Measurements from ENCODE around the gene BLTP2.
A peak's percentile ranks its signal among the peaks of the same experiment; 100 is the strongest.
"Not testable (repeated sequence)": the region's sequence is repeated elsewhere in the genome, so short reads cannot be mapped to it uniquely, and the experiment has no call there.

Gene BLTP2

DNA sequence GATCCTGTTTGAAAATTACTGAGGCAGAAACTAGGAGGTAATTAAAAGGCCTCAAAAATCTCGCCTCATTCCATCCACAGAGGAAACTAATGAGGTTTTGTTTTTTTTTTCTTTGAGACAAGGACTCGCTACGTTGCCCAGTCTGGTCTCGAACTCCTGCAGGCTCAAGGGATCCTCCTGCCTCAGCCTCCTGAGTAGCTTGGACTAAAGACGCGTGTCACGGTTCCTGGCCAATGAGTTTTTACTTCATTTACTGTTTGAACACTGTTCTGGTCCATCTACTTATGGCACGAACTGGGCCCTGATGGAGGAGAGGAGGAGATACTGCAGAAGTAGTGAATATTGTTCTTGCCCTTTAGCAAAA is 600 bp upstream of the BLTP2 start:
- DNase-seq: peak; percentile 55

DNA sequence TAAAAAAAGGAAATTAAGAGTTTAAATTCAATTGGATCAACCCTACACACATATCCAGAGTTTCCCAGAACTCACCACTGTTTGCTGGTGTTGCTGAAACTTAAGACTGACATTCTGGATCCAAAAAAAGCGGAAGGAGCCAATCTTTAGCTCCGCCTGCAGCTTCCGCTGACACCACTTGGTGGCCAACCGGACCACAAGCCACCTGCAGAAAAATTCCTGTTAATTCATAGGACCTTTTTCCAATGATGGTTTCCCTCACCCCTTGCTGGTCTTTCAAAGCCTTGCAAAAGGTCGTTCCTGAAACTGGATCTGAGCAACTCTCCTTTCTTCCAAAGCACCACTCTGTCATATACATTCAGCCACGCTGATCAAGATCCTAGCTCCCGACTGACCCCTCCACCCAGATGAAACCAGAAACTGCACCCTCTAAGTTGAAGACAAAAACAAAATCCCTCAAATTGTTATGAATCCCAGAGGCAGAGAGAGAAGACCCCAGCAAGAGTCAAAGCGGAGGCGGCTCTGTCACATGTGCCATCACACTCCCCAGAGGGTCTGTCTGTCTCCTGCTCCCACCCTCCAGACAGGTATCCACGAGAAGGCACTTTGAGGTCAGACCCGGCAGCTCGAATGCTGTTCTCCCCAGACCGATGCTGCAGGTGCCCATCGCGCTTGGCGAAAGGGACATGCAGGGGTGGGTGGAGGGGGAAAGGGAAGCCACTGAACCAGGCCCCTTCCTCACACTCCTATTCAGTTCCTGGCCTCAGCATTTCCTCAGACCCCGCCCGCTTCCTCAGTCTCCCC is 773 bp downstream of the BLTP2 start:
- DNase-seq: peak; percentile 71

DNA sequence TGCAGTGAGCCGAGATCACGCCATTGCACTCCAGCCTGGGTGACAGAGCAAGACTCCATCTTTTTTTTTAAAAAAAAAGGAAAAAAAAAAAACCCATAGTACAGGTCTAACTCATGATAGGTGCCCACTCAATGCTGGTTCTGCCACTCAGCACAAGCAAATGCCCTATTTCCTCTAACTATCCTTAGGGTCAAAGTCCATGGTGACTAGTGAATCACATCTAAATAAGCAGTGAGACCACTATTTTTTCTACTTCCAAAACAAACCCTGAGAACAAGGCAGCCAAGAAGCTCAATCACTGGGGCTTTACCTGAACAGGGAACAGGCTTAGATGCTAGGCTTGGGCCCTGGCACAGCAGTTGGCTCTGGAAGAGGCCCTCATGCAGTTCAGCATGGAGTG is 3.4 kb downstream of the BLTP2 start:
- DNase-seq: peak; percentile 61

DNA sequence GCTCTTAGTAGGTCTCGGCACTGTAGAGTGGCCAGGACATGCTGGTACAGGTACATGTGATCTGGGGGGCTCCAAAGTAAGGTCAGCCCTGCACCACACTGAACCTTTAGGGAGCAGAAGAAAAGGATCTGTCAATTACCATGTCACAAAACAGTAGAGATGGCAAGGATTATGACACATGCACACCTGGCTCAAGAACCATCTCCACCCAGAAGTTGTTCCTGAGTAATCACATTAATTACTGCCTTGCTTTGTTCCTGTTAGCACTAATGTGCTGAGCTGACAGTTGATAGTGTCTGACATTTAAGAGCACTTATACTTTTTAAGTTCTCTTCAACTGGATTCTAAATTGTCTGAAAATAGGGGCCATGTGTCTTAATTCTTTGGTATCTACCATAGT is 9.5 kb downstream of the BLTP2 start:
- DNase-seq: no peak

DNA sequence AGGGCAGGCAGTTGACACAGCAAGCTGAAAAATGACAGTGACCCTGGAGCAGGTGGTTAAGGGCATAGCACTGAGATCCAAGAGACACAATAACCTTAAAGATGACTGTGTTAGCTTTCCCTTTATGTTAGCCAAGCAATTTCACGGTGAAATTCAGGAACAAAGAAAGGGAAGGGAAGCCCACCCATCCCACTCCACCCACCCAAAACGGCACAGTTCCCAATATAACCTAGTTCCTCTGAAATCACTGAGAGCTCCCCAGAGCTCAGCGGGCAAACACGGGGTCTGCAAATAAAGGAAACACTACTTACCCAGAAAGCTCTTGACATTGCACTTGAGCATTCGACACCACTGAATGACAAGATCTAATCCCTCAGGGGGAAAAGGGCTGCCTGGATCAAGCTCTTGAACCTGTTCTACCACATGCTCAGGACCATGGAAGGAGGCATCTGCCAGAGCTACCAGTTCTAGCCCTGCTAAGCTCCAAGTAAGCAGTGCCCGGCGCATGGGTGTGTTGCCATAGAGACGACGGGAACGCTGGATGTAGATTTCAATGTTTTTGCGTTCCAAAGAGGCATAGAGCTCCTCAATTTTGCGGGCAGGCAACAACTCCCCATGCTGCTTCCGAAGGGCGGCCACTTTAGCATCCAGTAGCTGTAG is 10.6 kb downstream of the BLTP2 start:
- peak; percentile 42 for DNase-seq

DNA sequence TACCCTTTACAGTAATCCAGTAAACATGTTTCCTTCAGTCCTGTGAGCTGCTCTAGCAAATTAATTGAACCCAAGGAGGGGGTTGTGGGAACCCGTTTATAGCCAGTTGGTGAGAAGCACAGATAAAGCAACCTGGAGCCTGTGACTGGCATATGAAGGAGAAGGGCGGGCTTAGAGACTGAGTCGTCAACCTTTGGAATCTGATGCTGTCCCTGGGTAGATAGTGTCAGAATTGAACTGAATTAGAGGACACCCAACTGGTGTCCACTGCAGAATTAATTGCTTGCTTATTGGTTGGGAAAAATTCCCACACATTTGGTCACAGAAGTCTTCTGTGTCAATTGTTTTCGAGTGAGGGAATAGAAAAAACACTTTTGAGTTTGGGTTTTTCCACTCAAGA is 18.1 kb downstream of the BLTP2 start:
- DNase-seq: no peak

DNA sequence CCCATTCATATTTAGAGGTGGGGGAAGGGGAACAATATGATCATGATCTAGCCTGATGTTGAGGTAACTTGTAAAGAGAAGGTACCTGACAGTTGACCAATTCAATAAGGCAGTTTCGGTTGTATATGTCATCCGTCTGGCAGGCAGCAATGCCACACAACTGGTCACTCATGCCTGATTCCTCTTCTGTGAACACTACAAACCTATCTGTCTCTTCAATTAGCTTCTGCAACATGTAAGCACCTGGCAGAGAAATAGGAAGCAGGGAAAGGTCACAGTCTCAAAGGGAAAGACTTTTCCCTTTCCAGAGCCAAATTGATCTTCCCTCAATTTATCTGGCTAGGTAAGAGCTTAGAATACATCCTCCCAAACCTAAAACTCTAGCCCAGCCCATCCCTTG is 20.8 kb downstream of the BLTP2 start:
- DNase-seq: no peak

DNA sequence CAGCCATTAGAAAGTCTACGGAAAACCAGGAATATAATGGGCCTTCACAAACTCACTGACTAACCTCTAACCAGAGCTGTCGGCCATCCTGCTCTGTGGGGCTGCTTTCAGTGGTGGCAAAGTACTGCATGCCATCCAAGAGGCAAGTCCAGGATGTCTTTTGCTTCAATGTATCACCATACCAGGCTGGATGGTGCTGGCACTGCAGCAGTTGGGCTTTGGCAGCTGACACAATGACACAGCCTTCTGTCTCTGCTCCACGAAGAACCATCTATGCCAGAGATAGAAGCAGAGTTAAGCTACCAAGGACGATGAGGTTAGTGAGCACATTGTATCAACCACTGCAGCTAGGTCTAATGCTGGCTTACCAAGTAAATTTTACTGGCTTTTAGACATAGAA is 21.3 kb downstream of the BLTP2 start:
- no peak for DNase-seq

DNA sequence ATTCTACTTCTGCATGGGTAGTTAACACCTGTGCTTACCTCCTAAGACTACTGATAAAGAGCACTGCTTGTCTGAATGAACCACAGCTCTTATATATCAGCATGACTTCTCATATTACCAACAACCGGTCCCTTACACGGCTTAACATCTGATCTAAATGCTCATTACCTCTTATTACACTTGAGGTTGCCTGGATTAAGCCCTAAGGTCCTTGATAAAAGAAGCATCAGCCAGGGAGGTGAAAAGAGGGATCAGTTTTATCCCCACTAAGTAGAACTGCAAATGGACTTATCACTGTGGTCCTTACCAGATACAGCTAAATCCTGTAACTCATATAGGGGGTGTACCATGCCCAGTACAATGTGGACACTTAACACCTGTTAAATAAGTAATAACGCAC is 22.8 kb downstream of the BLTP2 start:
- DNase-seq: no peak

DNA sequence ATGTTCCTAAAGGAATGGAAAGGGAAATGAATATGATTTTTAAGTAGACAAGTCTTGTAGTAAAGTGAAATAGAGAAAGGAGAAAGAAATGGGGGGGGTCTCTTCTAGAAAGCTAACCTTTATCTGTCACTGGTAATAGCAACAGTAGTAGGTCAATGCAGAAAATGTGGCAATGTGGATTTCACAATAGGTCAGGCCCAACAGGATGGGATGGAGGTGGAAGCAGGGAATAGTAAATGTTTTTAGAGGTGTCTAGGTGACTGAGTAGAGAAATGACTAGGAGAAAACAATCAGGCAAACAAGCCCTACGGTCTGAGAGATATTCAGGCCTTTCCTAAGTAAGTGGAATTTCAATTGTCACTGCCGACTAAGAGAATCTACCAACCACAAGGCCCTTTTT is 24.9 kb downstream of the BLTP2 start:
- DNase-seq: no peak

DNA sequence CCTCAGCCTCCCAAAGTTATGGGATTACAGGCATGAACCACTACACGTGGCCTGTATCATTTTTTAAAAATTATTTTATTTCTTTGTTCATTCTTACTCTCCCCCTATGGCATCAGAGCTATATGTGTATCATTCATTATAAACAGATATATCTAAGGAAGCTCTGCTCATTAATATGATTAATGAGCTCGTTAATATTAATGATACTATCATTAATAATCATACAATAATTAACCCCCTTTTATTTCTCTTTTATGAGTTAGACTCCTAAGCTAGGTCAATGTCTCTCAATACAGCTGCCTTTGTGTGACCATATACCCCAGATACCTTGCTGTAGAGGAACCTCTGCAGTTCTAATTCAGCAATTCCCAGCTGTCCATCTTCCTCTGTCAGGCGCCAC is 26.5 kb downstream of the BLTP2 start:
- no peak for DNase-seq

DNA sequence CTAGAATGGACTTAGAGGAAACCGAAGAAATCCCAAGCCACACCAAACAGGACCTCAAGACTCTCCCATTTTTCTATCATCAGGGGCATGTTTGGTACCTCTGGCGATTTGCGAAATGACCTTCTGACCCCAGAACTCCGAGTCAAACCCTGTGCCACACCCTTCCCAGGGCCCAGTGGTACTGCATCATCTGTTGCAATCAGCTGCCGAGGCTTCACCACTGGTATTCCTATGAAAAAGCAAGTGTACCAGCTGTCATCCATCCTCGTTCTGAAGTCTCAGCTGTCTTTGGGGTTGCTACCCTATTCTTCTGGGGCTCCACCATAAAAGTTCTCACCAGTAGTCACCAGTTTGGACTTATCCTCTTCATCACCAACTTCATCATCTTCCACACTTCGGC is 28.7 kb downstream of the BLTP2 start:
- DNase-seq: no peak

DNA sequence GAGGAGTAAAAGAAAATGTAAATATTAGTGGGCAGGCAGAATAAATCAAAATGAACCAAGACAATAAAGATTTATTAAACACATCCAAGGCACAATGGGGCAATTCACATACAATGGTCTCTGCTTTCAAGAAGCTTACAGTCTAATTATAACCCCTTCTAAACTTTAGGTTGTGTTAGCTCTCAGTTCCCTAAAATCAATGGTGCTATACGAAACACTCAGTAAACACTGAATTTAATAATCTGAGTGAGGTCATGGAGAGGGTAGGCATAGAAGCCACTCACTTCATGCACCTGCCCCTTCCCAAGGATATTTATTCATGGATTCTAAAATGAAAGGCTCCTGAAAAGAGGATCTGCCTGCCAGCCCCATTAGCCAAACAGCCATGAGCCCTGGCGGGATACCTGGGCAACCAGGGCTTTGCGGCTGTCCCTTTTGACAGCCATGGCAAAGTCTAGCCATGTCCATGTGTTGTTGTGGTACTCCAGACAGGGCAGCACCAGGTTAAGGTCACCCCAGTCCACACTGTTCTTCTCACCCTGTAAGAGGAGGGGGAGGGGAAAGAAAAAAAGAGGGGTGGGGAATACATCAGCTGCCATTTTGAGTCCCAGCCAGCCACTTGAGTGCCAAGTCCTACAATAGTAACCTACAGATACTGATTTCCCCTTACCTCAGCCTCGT is 29.6 kb downstream of the BLTP2 start:
- DNase-seq: peak; percentile 21

DNA sequence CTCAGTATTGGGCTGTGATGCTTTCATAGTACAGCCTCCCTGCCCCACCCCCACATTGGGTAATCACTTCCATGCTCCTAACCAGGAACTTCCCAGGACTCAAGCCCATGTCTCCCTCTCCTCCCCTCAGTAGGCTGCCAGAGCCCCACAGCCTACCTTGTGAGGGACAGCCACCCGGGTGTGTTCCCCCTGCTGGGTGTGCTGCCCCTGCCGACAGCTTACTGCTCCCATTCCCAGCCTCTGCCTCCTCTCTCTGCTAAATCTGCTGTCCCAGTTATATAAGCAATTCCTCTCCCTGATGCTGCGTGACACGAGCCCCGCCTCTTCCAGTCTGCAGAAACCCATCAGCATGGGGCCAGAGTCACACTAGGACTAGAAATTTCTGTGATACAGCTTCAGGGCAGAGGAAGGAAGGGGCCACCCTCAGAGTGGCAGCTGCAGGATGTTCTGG is 31.0 kb downstream of the BLTP2 start, which contains the start of gene RSKR:
Gene RSKR (minus strand): TSS at position 255 of the 451 bp plus-strand sequence. CDS start 24 bp downstream, at position 231.
- DNase-seq: peak; percentile 22

DNA sequence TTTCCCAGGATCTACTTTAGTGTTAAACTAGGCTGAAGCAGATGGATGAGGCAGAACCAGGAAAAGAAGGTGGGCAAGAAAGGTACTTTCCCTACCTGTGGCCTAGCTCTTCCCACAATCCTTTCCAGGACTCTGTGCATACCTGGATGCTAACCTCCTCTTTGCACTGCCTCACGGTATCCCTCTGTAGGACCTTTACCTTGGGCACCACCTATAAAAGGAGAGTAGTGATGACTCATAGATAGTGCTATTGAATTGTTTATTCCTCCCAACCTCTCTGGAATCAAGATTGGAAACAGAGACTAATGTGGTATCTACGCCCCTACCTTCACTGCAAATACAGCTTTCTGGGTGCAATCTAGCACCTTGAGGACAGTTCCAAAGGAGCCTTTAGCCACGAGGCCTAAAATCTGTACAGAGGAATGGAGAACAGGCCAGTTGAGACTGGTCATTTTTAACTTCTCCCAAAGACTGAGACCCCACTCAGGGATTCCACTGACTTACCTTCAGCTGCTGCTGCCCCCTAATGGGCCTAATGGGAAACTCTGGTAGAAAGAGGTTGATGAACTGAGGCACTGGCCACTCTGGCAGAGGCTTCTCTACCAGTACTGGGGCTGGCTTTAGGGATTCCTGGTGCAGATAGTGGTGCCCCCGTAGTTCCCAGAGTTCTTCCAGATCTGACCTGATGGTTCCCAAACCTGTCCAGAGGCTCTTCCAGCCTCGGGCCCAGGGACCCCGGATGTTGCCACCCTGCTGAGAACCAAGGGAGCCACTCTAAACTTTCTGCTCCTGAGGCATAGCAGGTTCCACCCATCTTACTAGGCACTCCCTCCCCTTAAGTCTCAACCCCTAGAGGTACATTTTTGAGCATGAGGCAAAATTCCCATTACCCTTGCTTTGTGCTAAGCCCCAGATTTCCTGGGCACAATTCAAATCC is 31.8 kb downstream of the BLTP2 start:
- peak; percentile 74 for DNase-seq

DNA sequence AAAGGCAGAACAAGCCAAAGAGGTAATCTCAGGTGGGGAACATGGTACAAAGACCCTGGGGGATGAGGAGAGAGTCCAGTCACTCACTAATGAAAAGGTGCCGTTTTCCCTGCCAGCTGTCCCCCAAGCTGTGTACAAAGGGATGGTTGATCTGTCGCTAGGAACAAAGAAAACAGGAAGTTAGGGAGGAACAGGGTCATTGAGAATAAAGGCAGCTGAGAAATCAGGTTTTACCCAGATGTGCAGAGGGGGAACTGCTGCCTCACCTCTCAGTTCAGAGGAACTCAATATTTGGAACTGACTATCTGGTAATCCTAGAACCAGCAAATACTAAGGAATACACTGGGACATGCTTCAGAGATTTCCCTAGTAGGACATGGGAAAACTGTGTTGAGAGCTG is 32.4 kb downstream of the BLTP2 start:
- peak; percentile 84 for DNase-seq

DNA sequence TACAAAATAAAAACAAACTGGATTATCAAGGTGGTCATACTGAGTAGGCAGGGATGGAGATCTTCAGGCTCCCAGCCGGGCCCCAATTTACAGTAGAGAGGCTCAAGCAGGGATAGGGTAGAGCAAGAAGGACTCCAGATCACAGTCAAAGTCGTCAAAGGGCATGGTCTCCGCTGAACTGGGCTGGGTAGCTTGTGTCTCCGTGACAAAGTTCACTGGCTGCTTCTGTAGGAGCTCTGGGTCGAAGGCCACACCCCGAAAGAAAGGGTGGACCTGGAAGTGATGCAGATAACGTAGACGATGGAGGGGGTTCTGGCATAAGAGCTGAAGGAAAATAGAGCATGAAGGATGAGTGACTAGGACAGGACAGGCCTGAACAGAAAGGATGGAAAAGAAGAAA is 34.6 kb downstream of the BLTP2 start:
- DNase-seq: no peak

DNA sequence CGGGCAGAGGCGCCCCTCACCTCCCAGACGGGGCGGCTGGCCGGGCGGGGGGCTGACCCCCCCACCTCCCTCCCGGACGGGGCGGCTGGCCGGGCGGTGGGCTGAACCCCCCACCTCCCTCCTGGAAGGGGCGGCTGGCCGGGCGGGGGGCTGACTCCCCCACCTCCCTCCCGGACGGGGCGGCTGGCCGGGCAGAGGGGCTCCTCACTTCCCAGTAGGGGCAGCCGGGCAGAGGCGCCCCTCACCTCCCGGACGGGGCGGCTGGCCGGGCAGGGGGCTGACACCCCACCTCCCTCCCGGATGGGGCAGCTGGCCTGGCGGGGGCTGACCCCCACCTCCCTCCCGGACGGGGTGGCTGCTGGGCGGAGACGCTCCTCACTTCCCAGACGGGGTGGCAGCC is 40.9 kb downstream of the BLTP2 start:
- not testable (repeated sequence) for DNase-seq

DNA sequence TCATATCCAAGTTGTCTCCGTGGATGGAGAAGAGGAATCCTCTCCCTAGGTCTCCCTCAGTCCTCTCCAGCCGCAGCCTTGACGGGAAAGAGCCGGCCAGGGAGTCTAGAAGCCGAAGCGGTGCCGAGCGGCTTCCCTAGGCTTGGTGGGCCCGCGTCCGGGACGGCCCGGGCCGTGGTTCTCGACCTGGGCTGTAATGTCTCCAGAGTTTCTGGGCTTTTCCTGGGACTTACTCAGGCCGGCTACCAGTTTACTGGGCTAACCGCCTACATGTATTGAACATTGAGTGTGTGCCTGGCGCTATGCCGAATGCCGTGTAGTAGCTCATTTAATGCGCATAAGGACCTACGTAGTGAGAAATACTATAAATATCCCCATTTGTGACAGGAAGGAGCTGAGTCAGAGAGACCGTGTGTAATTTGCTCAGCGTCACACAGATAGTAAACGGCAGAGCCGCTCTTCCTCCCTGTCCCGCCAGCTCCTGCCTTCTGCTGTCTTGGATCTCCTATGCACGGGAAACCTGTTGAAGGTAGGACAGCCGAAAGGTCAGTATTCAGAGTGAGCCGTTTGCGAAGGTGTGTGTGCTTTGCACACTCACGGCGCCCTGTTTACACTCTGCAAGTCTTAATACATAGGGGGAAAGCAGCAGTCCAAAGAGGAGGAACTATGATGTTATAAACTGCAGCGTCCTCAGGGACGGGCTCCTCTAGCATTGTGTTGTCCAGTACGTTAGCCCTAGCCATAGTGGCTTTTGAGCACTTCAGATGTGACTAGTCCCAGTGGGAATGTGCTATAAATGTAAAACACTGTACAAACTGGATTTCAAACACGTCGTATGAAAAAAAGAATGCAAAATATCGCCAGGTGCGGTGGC is 45.4 kb downstream of the BLTP2 start:
- peak; percentile 92 for DNase-seq

DNA sequence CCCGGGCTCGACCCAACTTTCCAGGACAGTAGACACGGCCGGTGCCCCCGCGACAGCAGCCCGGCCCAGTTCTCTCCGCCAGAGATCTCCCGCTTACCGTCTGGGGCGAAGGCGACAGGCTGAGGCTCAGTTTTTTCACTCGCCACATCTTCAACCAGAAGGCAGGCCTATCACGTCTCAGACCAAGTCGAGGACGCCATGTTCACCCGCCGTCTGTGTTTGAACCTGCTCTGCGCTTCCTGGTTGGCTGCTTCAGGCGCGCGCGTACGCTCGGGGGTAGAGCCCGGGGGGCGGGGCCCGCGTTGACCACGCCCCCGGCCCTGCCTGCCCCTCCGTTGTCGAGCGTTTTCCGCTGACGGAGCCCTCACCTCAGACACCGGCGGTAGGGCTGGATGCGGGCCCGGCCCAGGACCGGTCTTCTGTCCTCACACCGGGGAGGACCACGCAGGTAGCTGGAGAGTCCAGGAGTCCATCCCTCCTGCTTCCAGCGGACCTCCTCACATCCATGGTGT is 46.1 kb downstream of the BLTP2 start, which contains the start of gene SPAG5:
Gene SPAG5 (minus strand): TSS at position 227 of the 512 bp plus-strand sequence. CDS start 79 bp downstream, at position 148.
- peak; percentile 94 for DNase-seq

DNA sequence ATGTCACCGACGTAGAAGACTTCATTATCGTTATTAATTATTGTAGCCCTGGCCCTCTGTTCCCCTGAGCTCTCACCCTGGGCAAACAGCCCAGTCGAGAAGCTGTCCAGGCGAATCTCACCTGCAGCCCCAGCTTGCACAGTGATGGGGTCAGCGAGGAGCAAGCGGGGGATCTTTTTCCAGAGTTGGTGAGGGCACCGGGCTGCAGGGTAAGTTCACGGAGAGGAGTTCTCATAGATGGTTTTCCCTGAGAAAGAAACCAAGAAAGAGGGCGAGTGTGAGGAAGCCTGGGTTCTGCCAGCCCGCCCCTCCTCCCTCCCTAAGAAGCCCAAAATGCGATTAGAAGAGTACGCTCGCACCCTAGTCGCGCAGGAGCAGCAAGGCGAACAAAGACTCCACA is 46.6 kb downstream of the BLTP2 start:
- no peak for DNase-seq

All from DMS53 (cell line).